ENCODE data around the gene MRPL33. TPM values are rescaled to one million over a fixed set of nuclear protein-coding genes. Genes with fewer than 3 reads are reported as not detected.
A peak's percentile ranks its signal among the peaks of the same experiment; 100 is the strongest.

Gene MRPL33
- total and polyA plus RNA-seq, 3 donors from 2014 or later, result 142 to 204 (median 175) TPM

GRCh38 chr2:27735263-27735904 is 36.1 kb upstream of the MRPL33 start:
- Histone ChIP-seq H3K36me3 (ENCODE audit: low read depth, missing control alignments) (no peaks in the 10 kb centered on the region), H3K4me3 (peak overlapping the region; percentile 37 to 62), H3K27ac (peak overlapping the region; percentile 53 to 73), H3K9me3 (no peaks in the 10 kb centered on the region), H3K4me1 (peaks cover 9% of the 10 kb centered on the region), H3K27me3 (no peaks in the 10 kb centered on the region)
- TF ChIP-seq POLR2A (IDR thresholded peaks at IDR 0.05) (no peak), CTCF (IDR thresholded peaks at IDR 0.05) (no peak)
- WGBS, 2 donors, result 1 to 3% methylated on average over 3 to 48 of the region's 51 CpGs
- intact Hi-C loops (cut with DNase I; ENCODE audit: low total_unique reads), result no loop called here
- DNase-seq, result peak; percentile 85

- TF ChIP-seq POLR2A (IDR thresholded peaks at IDR 0.05), result no peak
- no peak for TF ChIP-seq CTCF (IDR thresholded peaks at IDR 0.05)
- Histone ChIP-seq H3K4me3 (peak overlapping the region in 1 of 2 donors; percentile 62), H3K27me3 (no peaks in the 10 kb centered on the region), H3K27ac (peak overlapping the region; percentile 25 to 53), H3K9me3 (no peaks in the 10 kb centered on the region), H3K4me1 (peaks cover 9% of the 10 kb centered on the region), H3K36me3 (ENCODE audit: low read depth, missing control alignments) (no peaks in the 10 kb centered on the region)
- WGBS, 2 donors, result 75 to 85% methylated on average over 9 to 10 of the region's 10 CpGs
- intact Hi-C loops (cut with DNase I; ENCODE audit: low total_unique reads), result no loop called here
- DNase-seq, result no peak
These were observed 35.3 kb upstream of the MRPL33 start for GRCh38 chr2:27736031-27736889.

GRCh38 chr2:27736890-27737204 is 34.7 kb upstream of the MRPL33 start:
- 82 to 97% methylated on average over 6 of the region's 6 CpGs for WGBS, 2 donors
- intact Hi-C loops (cut with DNase I; ENCODE audit: low total_unique reads), result no loop called here
- H3K4me3 ChIP-seq, result no peak overlapping the region
- H3K9me3 ChIP-seq, result no peaks in the 10 kb centered on the region
- no peak for DNase-seq
- H3K36me3 ChIP-seq (ENCODE audit: low read depth, missing control alignments), result no peaks in the 10 kb centered on the region
- TF ChIP-seq POLR2A (IDR thresholded peaks at IDR 0.05) (no peak), CTCF (IDR thresholded peaks at IDR 0.05) (no peak)
- H3K27ac ChIP-seq, result no peak overlapping the region
- peaks cover 9% of the 10 kb centered on the region for H3K4me1 ChIP-seq
- H3K27me3 ChIP-seq, result no peaks in the 10 kb centered on the region

- no peaks in the 10 kb centered on the region for H3K9me3 ChIP-seq
- TF ChIP-seq CTCF (IDR thresholded peaks at IDR 0.05), result no peak
- no peak for TF ChIP-seq POLR2A (IDR thresholded peaks at IDR 0.05)
- H3K4me3 ChIP-seq, result no peak overlapping the region
- no peaks in the 10 kb centered on the region for H3K36me3 ChIP-seq (ENCODE audit: low read depth, missing control alignments)
- no peaks in the 10 kb centered on the region for H3K27me3 ChIP-seq
- no peak for DNase-seq
- H3K27ac ChIP-seq, result no peak overlapping the region
- intact Hi-C loops (cut with DNase I; ENCODE audit: low total_unique reads), result no loop called here
- WGBS, 2 donors, result 80 to 81% methylated on average over 7 of the region's 7 CpGs
- H3K4me1 ChIP-seq, result peaks cover 9% of the 10 kb centered on the region
These were observed 33.7 kb upstream of the MRPL33 start for GRCh38 chr2:27737676-27738348.
